GM23338 (cell line): ENCODE data around the gene CDC16. TPM values are rescaled to one million over a fixed set of nuclear protein-coding genes. Genes with fewer than 3 reads are reported as not detected.

Experiments used
- ATAC-seq: fragments of 200-7000 bp; cut with Tn5 transposase; 3 replicates; pipeline ENCODE4 v1.9.1; 2020
- DNase-seq: peaks from one replicate; pipeline ENCODE4 v3.0.0-alpha.2; 2015; ENCODE audit warnings: low spot score
- H2AFZ ChIP-seq: fragments of 200-600 bp; sonication (generic); 2 replicates; pipeline ENCODE4 v1.8.0; 2016; ENCODE audit warnings: antibody characterized with exemption, mild to moderate bottlenecking, moderate library complexity
- H3F3A ChIP-seq: fragments of 200-600 bp; sonication (generic); replicated peaks from 2 replicates; pipeline ENCODE4 v1.8.0; 2017; ENCODE audit warnings: antibody characterized with exemption, mixed run types, low read depth
- H3K27ac ChIP-seq: fragments of 200-600 bp; sonication (generic); 2 replicates; pipeline ENCODE4 v1.6.1; 2016; ENCODE audit warnings: low read depth
- H3K27me3 ChIP-seq: fragments of 200-600 bp; sonication (generic); 2 replicates; pipeline ENCODE4 v1.8.0; 2016; ENCODE audit warnings: mild to moderate bottlenecking, mixed run types, moderate library complexity; ENCODE audit not compliant: insufficient read depth
- H3K36me3 ChIP-seq: fragments of 200-600 bp; sonication (generic); 2 replicates; pipeline ENCODE4 v1.8.0; 2016; ENCODE audit warnings: mild to moderate bottlenecking; ENCODE audit not compliant: insufficient read depth
- H3K4me1 ChIP-seq: fragments of 200-600 bp; sonication (generic); 2 replicates; pipeline ENCODE4 v1.8.0; 2016; ENCODE audit warnings: mild to moderate bottlenecking, moderate library complexity; ENCODE audit not compliant: insufficient read depth
- H3K4me2 ChIP-seq: fragments of 200-600 bp; sonication (generic); 2 replicates; pipeline ENCODE4 v1.7.1; 2017; ENCODE audit warnings: mixed run types
- H3K4me3 ChIP-seq: fragments of 200-600 bp; sonication (generic); 2 replicates; pipeline ENCODE4 v1.6.1; 2016; ENCODE audit warnings: mixed run types
- H3K79me2 ChIP-seq: fragments of 200-600 bp; sonication (generic); replicated peaks from 2 replicates; pipeline ENCODE4 v1.8.0; 2017; ENCODE audit warnings: mild to moderate bottlenecking; ENCODE audit not compliant: insufficient read depth
- H3K9me2 ChIP-seq: fragments of 200-600 bp; sonication (generic); 2 replicates; pipeline ENCODE4 v1.8.0; 2017; ENCODE audit not compliant: insufficient read depth
- H4K20me1 ChIP-seq: fragments of 200-600 bp; sonication (generic); replicated peaks from 2 replicates; pipeline ENCODE4 v1.8.0; 2017; ENCODE audit warnings: mild to moderate bottlenecking; ENCODE audit not compliant: insufficient read depth
- H3K27ac Mint-ChIP-seq: 2 replicates; pipeline ENCODE4 v1.8.0; 2020; ENCODE audit warnings: inconsistent platforms, mild to moderate bottlenecking, moderate library complexity, mixed read lengths
- H3K27me3 Mint-ChIP-seq: 3 replicates; pipeline ENCODE4 v1.8.0; 2022; ENCODE audit warnings: low read depth, mild to moderate bottlenecking, moderate library complexity, mixed read lengths, inconsistent platforms; ENCODE audit not compliant: insufficient read depth, poor library complexity
- H3K36me3 Mint-ChIP-seq: 3 replicates; pipeline ENCODE4 v1.8.0; 2021; ENCODE audit warnings: low read depth, mild to moderate bottlenecking, inconsistent platforms, moderate library complexity, mixed read lengths
- H3K4me1 Mint-ChIP-seq: 3 replicates; pipeline ENCODE4 v1.8.0; 2020; ENCODE audit warnings: mild to moderate bottlenecking, inconsistent platforms, mixed read lengths
- H3K4me3 Mint-ChIP-seq: 3 replicates; pipeline ENCODE4 v1.8.0; 2021; ENCODE audit warnings: moderate library complexity, mild to moderate bottlenecking, inconsistent platforms, mixed read lengths
- H3K9me3 Mint-ChIP-seq: 3 replicates; pipeline ENCODE4 v1.8.0; 2020; ENCODE audit warnings: moderate library complexity, mild to moderate bottlenecking, inconsistent platforms, mixed read lengths
- CREB1 ChIP-seq: fragments of 250-450 bp; sonication (Bioruptor Pico); IDR thresholded peaks from 2 replicates; pipeline ENCODE4 v1.5.0; 2020; ENCODE audit warnings: low read depth, mild to moderate bottlenecking, moderate library complexity
- CTCF ChIP-seq, 2 experiments: fragments of 200-600 bp in 1 of 2; sonication (generic) in 1 of 2; conservative IDR thresholded peaks; 2 replicates each; pipeline versions ENCODE4 v1.5.1 to v1.6.1; 2016 to 2017; ENCODE audit warnings: antibody characterized with exemption in 2 of 2, low read depth in 2 of 2, mild to moderate bottlenecking in 2 of 2, moderate library complexity in 1 of 2
- ETS1 ChIP-seq: IDR thresholded peaks from 2 replicates; pipeline ENCODE4 v1.6.1; 2016; ENCODE audit warnings: antibody characterized with exemption
- EZH2 ChIP-seq: fragments of 200-600 bp; sonication (generic); IDR thresholded peaks from one replicate; pipeline ENCODE4 v1.8.0; 2017; ENCODE audit warnings: antibody characterized with exemption, mild to moderate bottlenecking, low read depth; ENCODE audit not compliant: unreplicated experiment
- EZH2phosphoT487 ChIP-seq: fragments of 200-600 bp; sonication (generic); IDR thresholded peaks from one replicate; pipeline ENCODE4 v1.8.1; 2018; ENCODE audit warnings: antibody characterized with exemption; ENCODE audit not compliant: unreplicated experiment
- JUNB ChIP-seq: IDR thresholded peaks from one replicate; pipeline ENCODE4 v1.6.1; 2016; ENCODE audit warnings: antibody characterized with exemption; ENCODE audit not compliant: unreplicated experiment
- NANOG ChIP-seq: IDR thresholded peaks from 2 replicates; pipeline ENCODE4 v1.6.1; 2016; ENCODE audit warnings: antibody characterized with exemption, borderline replicate concordance
- POLR2AphosphoS5 ChIP-seq: IDR thresholded peaks from 2 replicates; pipeline ENCODE4 v1.6.1; 2016; ENCODE audit warnings: antibody characterized with exemption, low read depth
- REST ChIP-seq: IDR thresholded peaks from one replicate; pipeline ENCODE4 v1.6.1; 2018; ENCODE audit warnings: antibody characterized with exemption; ENCODE audit not compliant: unreplicated experiment
- STAT1 ChIP-seq: IDR thresholded peaks from one replicate; pipeline ENCODE4 v1.6.1; 2016; ENCODE audit warnings: antibody characterized with exemption; ENCODE audit not compliant: unreplicated experiment
- ZNF114 ChIP-seq: fragments of 250-450 bp; sonication (Bioruptor Pico); IDR thresholded peaks from 2 replicates; pipeline ENCODE4 v1.5.0; 2020; ENCODE audit warnings: mild to moderate bottlenecking, moderate library complexity
- ZNF331 ChIP-seq: fragments of 250-450 bp; sonication (Bioruptor Pico); IDR thresholded peaks from 2 replicates; pipeline ENCODE4 v1.5.0; 2020; ENCODE audit warnings: low read depth, mild to moderate bottlenecking, moderate library complexity
- ZNF462 ChIP-seq: fragments of 250-450 bp; sonication (Bioruptor Pico); IDR thresholded peaks from 2 replicates; pipeline ENCODE4 v1.5.0; 2020; ENCODE audit warnings: mild to moderate bottlenecking, moderate library complexity
- polyA plus RNA-seq: library from polyadenylated mRNA; unstranded; fragments of >200 nt; fragmentation: Nextera tagmentation; extraction: Ambion mirVana; gene quantifications from 2 replicates; pipeline ENCODE4 v1.2.1, GENCODE V29; 2016
- total RNA-seq: library from RNA; depleted of rRNA; stranded (reverse); fragments of >200 nt; shearing (Covaris generic); gene quantifications from 2 replicates; pipeline ENCODE4 v1.2.3, GENCODE V29; 2014

Gene CDC16
- total and polyA plus RNA-seq, 2 experiments from 2014 or later, result 86.1 to 91.3 TPM

- DNase-seq (no peak), ATAC-seq (no peak)
- Mint-ChIP-seq H3K9me3 (no peaks in the 10 kb centered on the region), H3K27ac (no peak overlapping the region), H3K27me3 (peaks cover 5% of the 10 kb centered on the region), H3K4me1 (no peaks in the 10 kb centered on the region), H3K36me3 (peaks cover 70% of the 10 kb centered on the region), H3K4me3 (no peak overlapping the region)
- no peaks in the 10 kb centered on the region for H3K79me2 ChIP-seq
- TF ChIP-seq ETS1 (no peak), CTCF (conservative IDR thresholded peaks at IDR 0.05; ENCODE audit: low read depth in 2 of 2) (no peak), JUNB (no peak), ZNF462 (CRISPR knock-in tag) (no peak), REST (no peak), EZH2phosphoT487 (no peak), ZNF331 (no peak), ZNF114 (no peak), POLR2AphosphoS5 (no peak), STAT1 (no peak), EZH2 (no peak), NANOG (no peak), CREB1 (no peak)
- no peak overlapping the region for H2AFZ ChIP-seq
- H3K27me3 ChIP-seq, result no peaks in the 10 kb centered on the region
- H3K4me2 ChIP-seq, result no peak overlapping the region
- H3K36me3 ChIP-seq, result peaks cover 40% of the 10 kb centered on the region
- H3K9me2 ChIP-seq, result no peaks in the 10 kb centered on the region
- H3F3A ChIP-seq, result no peaks in the 10 kb centered on the region
- H3K4me1 ChIP-seq, result no peaks in the 10 kb centered on the region
- peaks cover 7% of the 10 kb centered on the region; the same call in 1 of the 2 replicates for H4K20me1 ChIP-seq
- no peak overlapping the region for H3K4me3 ChIP-seq
- H3K27ac ChIP-seq, result no peak overlapping the region
Observed at GRCh38 chr13:114303700-114304327, 69.1 kb downstream of the CDC16 start.
